HTR-8/SVneo (cell line): ENCODE measurements around the gene DOCK2.

Source experiments
- DNase-seq: peaks from one replicate; pipeline ENCODE4 v3.0.0; 2011; ENCODE audit warnings: low spot score, mixed read lengths; ENCODE audit not compliant: insufficient read length
- FAIRE-seq: peaks from 2 replicates; lab custom pipeline; 2011; peaks lifted over from hg19 to GRCh38; lab: Jason Lieb, UNC

Gene DOCK2

DNA sequence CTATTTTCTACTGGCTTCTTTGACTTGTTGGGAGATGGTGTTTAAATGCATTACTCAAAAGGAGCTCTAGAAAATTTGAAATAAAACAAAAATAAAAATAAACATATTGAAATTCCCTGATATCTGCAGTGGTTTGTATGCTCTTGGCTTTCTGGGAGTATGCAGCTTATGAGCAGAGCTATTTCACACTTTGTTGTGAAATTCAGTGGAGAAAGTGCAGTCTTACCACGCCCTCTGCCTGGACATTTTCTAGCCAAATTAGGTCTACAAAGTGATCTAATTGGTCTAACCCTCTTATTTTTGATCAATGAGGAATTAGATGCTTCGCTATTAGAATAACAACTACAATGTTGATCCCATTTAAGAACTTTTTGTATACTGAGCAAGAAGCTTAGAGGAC, 276.4 kb downstream of the DOCK2 start:
- DNase-seq = no peak
- FAIRE-seq = no peak

DNA sequence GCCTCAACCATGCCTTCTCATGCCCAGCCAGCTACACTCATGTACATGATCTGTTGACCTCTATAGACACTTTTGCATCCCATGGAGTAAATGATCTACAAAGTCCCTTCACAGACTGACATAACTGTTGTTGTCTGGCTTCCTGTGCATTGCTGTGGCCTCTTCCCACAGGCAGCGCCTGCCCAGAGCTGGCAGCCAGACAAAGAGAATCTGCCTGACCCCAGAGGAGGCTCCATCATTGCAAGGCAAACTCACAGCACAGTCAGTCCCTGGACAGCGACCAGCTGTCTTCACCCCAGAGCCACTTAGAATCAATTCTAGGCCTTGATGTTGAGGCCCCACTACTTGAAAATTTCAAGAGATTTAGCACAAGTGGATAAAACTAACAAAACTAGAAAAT, 277.7 kb downstream of the DOCK2 start:
- DNase-seq (no peak), FAIRE-seq (no peak)

DNA sequence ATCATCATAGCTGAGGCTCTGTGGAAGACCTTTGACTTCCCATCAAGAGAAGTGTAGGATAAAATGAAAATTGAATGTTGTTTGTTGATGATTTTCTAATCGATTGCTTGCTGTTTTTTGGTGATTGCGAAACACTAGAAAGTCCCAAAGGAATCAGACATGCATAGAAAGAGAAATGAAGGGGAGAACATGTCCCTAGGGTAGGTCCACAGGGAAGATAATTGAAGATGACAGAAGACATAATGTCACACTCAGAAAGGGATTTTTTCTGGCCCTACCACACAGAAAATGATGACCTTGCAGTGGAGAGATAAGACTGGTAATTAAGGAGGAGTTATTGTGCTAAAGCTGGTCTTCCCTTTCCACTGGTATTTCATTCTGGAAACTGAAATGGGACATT, 280.4 kb downstream of the DOCK2 start:
- FAIRE-seq (no peak), DNase-seq (no peak)

- no peak for FAIRE-seq
- DNase-seq = no peak
These were observed 281.2 kb downstream of the DOCK2 start for GRCh38 chr5:169918228-169918627.

GRCh38 chr5:169920474-169920873, 283.4 kb downstream of the DOCK2 start:
- no peak for FAIRE-seq

GRCh38 chr5:169921384-169921783, 284.3 kb downstream of the DOCK2 start:
- no peak for DNase-seq
- FAIRE-seq = no peak

More at GRCh38 chr5:169920474-169920873, 283.4 kb downstream of the DOCK2 start:
- DNase-seq = no peak

GRCh38 chr5:169921949-169922348, 284.9 kb downstream of the DOCK2 start:
- DNase-seq (no peak), FAIRE-seq (no peak)

- FAIRE-seq = no peak
- DNase-seq = no peak
These were observed 285.4 kb downstream of the DOCK2 start for GRCh38 chr5:169922474-169922873.

- no peak for DNase-seq
- FAIRE-seq = no peak
These were observed 286.9 kb downstream of the DOCK2 start for GRCh38 chr5:169923988-169924387.

DNA sequence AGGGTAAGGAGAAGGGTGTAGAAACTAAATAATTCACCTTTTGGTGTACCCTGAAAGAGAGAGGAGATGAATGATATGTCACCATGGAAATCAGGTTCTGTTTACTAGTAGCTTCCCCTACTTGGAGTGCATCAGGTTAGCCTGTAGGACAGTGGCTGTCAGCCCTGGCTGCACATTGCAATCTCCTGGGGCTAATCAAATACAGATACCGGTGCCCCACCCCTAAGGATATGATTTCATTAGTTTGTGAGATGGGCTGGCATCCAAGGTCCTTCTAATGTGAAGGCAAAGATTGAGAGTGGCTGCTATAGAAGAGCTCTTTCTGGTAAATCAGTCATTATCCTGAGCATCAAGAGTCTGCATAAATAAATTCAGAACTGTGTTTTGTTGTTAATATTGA, 296.1 kb downstream of the DOCK2 start:
- DNase-seq (no peak), FAIRE-seq (no peak)

GRCh38 chr5:169933616-169934015, 296.5 kb downstream of the DOCK2 start:
- no peak for DNase-seq
- FAIRE-seq = no peak

- FAIRE-seq (no peak), DNase-seq (no peak)
These were observed 297.9 kb downstream of the DOCK2 start for GRCh38 chr5:169934990-169935389.

GRCh38 chr5:169935762-169936161, 298.7 kb downstream of the DOCK2 start:
- FAIRE-seq (no peak), DNase-seq (no peak)

DNA sequence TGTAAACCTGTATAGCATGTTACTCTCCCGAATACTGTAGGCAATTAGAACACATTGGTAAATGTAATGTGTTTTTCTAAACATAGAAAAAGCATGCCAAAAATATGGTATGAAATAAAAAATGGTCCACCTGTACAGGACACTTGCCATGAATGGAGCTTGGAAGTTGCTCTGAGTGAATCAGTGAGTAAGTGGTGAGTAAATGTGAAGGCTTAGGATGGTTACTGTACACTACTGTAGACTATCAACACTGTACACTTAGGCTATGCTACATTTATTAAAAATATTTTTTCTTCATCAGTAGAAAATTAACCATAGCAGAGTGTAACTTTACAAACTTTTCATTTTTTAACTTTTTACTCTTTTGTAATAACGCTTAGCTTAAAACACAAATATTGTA, 301.4 kb downstream of the DOCK2 start:
- DNase-seq (no peak), FAIRE-seq (no peak)

DNA sequence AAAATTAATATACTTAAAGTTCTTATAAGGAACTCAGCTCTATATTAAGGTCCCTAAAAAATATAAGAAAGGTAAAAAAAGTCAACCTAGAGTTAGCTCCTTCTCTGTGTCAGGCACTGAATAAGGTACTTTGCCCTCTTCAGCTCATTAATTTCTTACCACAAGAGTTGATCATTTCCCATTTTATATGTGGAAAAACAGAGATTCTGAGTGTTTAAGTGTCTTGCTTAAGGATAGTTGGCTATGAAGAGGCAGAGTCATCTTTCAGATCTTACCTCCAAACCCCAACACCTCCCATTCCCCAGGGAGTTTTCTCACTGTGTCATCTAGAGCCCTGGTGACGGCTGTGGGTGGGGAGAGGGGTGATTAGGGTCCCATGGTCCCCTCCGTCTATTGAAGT, 302.7 kb downstream of the DOCK2 start:
- DNase-seq (no peak), FAIRE-seq (no peak)

DNA sequence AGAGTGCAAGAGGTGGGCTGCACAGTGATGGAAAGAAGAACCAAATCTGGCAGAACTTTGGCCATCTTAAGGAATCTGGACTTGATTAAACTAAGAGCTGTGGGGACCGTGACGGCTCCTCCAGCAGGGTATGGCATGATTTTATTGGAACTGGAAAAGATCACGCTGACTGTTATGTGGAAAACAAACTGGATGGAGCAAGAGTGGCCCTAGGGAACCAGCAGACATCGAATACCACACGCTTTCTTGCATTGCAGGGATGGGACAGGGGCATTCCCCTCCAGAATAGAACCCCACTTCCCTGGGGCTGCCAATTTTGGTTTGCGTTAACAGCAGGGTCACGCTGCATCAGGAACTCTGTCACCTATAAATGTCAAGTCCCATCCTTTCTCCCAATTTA, 304.5 kb downstream of the DOCK2 start:
- FAIRE-seq = no peak

GRCh38 chr5:169942181-169942580, 305.1 kb downstream of the DOCK2 start:
- FAIRE-seq (no peak), DNase-seq (no peak)

More for the DNA sequence above, 304.5 kb downstream of the DOCK2 start:
- DNase-seq = no peak

DNA sequence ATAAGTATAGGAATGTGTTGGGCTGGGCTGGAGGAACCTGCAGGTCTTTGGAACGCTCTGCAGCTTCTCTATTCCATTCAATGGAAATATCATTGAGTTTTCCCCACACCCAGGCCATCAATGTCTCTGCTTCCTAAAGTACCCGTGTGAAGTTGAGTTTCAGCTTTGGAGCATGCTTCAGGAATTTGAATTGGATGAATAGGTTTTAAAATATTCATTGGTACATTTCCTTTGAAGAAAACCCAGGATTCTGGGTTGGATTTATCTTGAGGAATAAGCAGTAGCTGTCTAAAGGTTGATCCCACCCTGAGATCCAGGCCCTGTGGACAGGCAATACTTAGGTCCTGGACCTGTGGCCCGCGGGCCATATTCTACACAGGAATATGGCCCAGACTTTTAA, 306.0 kb downstream of the DOCK2 start:
- FAIRE-seq = no peak
- no peak for DNase-seq

GRCh38 chr5:169944115-169944514, 307.0 kb downstream of the DOCK2 start:
- DNase-seq = no peak
- FAIRE-seq = no peak

- no peak for DNase-seq
These were observed 308.0 kb downstream of the DOCK2 start for GRCh38 chr5:169944922-169945680.

GRCh38 chr5:169945831-169946261, 308.8 kb downstream of the DOCK2 start:
- FAIRE-seq (no peak), DNase-seq (peak; percentile 14)

More at GRCh38 chr5:169944922-169945680, 308.0 kb downstream of the DOCK2 start:
- no peak for FAIRE-seq

DNA sequence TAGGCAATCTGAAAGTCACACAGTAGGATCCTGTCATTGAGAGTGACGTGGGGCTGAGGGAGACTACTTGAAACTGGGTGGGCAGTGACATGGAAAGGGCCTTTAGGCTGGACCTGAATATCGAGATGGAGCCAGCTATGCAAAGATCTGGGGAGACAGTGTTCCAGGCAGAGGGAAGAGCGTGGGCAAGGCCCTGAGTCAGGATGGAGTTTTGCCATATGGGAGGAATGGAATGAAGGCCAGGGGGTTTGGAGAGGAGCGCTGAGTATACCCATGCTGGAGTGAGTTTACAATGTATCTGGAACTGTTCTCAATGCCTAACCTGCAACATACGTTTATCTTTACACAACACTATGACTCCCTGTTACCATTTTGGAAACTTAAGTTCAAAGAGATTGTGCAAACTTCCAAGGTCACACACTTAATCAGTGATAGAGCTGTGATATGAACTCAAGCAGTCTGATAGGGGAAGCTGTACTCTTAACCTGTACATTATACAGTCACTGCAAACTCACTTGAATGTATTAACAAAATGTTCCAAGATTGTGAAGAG, 309.7 kb downstream of the DOCK2 start:
- FAIRE-seq = no peak
- no peak for DNase-seq
